ENCODE measurements around the gene FAM53B.

The FAM53B gene

DNA sequence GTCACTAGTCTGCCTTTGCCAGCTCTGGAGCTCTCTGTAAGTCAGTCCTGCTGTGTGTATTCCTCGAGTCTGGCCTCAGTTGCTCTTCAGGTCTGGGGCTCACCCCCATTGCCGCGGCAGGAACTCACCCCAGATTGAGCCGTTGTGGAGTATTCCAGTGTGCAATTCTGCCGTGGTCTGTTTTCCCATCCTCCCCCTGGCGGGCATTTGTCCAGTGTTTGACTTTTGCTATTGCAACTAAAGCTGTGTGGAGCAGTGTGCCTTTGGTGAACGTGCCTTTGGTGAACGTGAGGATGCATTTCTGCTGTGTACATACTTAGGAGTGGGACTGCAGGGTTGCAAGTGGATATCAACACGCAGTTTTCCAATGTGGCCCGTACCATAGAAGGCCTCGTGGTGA, 134.5 kb downstream of the FAM53B start:
- no peak for DNase-seq (ENCODE audit: low read depth)

DNA sequence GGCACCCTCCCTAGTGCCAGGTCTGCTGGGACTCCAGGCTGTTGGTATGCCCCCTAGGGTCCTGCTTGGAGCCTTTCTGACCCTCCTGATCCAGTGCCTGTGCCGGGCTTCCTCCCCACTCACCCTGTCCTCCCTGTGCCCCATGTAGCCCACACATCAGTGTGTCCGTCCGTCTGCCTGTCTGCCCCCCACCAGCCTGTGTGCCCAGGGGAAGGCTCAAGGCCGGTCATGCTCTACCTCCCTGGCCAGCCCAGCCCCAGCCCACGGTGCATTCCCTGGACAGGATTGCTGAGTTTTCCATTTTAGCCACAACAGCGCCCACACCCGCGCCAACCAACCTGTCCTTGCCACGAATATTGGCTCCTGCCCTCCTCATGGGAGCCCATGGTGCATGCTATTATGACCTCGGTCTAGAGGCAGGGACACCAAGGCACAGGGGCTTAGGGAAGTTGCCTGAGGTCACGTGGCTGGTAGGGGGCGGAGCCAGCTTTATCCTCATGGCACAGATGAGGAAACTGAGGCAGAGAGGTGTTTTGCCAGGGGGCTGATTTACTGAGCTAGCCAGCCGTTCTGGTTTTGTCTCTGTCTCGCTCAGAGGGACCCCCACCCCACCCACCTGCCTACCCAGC, 136.0 kb downstream of the FAM53B start:
- DNase-seq (ENCODE audit: low read depth) = no peak

DNA sequence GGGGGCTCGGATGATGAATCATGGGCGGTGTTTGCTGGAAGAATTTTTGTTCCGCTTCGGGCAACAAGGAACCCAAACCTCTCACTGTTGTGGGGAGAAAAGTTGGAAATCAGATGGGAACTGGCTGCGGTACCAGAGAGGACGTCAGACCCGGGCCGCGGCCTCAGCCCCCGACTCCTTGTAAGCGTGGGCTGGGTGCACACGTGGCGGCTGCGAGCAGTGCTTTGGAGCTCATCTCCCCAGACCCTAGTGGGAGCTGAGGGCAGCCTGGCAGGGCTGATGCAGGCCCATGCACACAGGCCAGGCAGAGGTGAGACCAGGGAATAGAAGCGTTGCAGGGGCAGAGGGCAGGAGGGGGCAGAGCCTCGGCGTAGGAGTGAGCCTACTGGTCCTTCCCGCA, 136.5 kb downstream of the FAM53B start:
- no peak for DNase-seq (ENCODE audit: low read depth)

DNA sequence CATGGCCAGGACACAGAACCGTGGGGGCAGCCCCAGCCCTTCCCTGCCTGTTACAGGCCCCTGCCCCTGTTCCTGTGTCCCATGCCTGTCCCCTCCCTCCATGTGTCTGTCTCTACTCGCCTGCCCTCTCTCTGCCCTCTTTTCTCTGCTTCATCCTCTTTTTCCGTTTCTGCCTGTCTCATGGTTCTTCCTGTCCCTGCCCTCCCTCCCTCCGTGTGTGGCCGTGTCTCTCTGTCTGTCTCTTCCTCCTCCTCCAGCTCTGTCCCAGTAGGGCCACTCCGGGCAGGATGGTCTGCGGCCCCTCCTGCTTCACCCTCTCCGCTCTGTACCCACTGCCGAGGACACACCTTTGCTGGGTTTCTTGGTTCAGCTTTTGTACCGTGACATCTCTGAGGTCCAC, 137.4 kb downstream of the FAM53B start:
- no peak for DNase-seq (ENCODE audit: low read depth)

DNA sequence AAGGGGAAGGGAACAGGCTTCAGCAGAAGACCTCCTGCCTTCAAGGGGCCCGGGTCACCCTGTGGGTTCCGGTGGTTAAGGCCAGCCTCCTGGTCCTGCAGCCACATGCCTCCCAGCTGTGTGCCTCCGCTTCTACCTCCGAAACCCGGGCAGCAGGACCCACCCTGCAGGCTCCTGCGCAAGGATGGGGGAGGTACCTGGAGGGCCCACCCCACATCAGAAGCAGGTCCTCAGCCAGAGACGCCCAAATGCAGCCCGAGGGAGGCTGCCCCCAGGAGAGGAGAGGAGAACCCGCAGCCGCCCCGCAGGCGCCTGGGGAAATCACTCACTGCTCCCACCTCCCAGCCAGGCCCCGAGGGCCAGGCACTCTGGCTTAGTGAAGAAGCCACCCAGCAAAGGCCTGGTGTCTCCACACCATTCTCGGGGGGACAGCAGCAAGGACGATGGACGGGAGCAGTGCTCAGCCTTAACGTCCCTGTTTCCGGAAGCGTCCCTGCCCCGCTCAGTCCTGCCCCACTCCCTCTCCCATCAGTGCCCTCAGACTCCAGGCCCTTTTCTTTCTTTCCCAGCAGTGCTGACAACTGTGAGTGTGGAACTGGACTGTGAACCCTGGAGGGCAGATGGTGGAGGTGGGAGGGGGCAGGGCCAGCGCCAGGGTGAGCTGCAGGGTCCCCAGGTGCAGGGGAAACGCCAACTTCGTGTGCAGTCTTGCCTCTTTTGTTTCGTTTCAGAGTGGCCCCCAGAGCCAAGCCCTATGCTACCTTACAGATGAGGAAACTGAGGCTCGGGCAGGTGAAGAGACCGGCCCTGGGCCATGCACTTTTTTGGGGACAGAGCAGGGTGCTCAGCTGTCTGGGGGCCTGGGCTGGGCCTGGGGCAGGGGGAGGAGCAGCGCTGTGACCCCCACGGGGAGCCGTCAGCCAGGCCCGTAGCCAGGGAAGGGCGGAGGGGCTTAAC, 138.0 kb downstream of the FAM53B start:
- no peak for DNase-seq (ENCODE audit: low read depth)

DNA sequence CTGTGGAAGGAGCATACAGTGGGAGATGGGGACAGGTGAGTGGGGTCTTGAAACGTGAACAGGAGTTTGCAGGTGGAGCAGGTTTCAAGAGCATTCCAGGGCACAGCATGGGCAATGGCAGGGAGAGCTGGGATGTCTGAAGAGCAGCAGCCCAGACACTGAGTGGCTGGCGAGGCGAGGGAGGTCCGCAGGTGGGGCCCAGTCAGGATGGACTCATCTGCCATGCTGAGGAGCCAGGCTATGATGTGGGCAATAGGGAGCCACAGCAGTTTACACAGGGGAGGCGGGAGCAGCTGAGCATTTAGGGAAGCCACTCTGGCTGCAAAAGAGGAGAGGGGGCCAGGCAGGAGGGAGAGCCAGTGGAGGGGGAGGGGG, 138.7 kb downstream of the FAM53B start:
- DNase-seq (ENCODE audit: low read depth) = no peak

DNA sequence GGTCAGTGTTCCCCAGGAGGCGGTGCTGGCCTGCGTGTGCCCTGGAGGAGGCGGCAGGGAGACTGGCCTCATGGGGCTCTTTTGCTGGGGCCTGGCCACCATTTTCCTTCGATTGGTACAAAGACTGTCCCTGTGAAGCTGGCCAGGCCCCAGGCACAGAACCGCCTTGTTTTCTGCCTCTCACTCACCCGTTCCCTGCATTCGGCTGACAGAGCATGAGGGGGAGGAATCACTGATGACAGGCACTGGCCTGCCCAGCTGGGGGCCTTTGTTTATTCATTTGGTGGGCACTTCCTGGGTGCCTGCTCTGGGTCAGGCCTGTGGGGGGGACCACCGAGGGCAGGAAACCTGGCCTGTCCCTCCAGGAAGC, 139.2 kb downstream of the FAM53B start:
- no peak for DNase-seq (ENCODE audit: low read depth)

DNA sequence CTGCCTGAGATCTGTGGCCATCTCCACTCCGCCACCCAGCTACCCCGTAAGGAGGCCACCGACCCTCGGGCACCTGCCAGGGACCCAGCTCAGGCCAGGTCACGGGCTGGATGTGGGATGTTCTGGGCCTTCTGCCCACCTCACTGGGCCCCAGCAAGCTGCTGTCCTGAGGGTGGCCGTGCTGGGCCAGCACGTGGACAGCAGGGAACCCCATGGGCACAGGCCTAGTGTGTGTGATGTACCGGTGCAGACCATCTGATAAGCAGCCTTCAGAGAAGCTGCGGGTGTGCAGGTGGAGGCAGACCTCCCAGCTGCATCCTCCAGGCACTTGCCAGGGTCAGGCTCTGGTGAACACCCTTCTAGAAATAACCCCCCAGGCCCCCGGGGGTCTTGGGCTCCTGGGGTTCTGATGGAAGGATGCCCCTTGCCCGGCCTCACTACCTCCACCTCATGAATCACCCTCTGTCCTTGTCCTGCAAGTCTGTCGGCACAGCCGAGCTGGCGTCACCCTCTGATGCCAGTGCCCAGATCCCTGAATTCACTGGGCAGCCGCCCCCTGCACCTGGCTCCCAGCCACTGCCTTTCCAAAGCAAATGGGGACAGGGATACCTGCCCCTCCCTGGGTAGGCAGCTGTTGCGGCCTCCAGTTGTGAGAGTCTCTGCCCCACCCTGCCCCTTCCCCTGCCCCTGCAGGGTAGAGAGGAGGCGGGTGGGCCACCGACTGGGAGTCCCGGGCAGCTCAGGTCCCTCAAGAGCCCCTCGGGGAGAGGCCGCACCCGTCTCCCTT, 139.8 kb downstream of the FAM53B start:
- DNase-seq (ENCODE audit: low read depth) = no peak

DNA sequence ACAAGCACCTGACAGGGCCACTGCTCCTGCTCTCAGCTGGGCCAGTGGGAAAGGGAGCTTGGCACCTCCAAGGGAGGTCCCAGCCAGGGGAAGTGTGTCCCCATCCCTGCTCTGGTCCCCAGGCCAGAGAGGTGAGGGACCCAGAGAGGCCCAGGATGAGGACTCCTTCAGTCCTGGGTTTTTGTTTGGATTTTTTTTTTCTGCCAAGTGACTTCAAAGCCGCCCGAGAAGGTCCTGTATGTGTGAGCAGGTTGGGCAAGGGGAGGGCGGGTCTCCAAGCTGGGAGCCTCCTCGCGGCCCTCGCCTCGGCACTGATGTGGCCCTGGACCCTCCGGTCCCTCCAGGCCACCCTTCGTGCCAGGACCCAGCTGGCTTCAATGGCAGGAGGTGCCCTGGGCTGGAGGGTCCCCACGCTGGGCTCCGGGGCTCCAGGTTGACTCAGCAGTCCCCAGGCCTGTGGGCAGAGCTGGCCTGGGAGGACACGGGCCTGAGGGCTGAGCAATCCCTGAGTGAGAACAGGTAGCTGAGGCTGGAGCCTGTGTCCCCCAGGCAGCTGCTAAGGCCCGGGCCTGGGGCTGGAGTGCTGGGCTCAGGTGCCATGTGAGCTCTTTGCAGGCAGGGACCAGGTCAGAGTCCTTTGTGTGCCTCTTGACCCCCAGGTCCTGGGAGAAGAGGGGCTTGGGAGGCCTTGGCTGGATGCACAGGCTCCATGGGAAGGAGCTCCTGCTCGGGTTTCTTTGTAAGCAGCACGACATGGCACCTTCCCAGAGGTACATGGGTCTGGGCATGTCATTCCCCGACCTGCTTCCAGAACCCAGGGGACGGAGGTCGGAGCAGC, 140.6 kb downstream of the FAM53B start:
- no peak for DNase-seq (ENCODE audit: low read depth)

DNA sequence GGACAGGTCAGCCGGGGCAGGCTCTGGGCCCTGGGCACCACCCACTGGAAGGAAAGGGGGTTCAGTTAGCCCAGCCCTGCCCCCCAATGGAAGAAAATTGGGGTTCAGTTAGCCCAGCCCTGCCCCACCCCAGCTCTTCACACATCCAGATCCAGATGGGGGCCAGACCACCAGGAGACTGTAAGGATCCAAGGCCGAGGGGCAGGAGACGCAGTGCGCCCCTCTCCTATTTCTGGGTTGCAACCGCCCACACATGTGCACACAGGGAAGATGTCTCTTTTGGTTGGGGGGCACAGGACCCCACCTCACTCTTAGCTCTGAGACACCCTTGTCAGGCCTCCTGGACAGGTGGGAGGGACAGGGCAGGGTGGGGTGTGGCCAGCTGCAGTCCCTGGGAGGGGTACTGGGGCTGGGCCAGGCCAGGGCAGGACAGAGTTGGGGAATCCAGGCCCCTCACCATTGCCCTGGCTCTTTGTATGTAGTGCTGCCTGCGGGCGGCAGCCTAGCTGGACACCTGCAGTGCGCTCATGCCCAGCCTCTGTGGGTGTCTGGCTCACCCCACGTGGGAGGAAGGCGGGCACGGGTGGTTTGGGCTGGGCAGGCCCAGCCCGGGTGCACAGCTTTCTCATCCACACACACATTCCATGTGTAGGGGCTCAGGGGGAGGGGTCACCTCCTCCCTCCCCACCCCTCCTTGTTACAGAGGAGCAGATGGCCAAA, 141.4 kb downstream of the FAM53B start:
- DNase-seq (ENCODE audit: low read depth) = no peak

DNA sequence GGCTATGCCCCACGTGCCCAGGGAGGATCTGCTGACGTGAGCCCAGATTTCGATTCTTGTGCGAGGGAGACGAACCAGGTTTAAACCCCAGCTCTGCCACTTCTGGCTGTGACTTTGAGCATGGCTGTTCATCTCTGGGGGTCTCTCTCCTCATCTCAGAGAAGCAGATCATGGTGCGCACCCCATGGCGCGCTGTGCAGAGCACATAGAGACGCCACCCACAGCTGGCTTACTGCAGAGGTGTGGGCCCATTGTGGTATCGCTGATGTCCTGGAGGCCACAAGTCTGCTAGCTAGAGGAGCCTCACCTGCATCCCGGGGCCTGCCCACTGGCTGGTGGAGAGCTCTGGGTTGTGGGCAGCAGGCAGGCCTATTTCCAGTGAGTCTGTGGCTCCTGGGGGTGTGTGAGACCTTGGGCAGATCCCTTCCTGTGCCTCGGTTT, 142.0 kb downstream of the FAM53B start:
- no peak for DNase-seq (ENCODE audit: low read depth)

DNA sequence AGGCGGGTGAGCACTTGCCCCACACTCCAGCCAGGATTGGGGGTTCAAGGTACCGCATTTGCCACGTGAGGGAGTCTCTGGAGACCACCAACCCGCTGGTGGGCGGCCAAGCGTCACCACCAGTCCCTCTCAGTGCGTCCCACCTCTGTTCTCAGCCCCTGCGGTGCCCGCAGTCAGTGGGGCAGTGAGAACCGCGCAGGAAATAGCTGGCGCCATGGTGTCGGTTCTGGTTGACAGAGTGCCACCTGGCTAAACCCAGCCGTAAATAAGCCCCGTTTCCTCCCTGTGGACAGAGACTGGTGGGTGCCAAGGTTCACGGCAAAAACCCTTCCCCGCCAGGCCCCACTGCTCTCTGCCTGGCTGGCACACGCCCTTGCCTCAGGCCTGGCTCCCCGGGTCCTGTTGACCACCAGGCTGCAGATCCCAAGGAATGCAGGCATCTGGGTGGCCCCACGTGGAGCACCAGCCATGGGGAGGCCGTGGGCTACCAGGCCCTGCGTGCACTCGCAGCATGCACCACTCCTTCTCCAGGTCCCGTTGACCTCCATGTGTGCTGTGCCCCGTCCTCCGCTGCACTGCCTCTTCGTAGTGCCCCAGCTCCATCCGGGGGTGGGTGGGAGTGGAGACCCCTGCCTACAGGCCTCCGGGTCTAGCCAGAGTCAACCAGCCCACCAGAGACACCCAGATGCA, 142.6 kb downstream of the FAM53B start:
- DNase-seq (ENCODE audit: low read depth) = no peak

DNA sequence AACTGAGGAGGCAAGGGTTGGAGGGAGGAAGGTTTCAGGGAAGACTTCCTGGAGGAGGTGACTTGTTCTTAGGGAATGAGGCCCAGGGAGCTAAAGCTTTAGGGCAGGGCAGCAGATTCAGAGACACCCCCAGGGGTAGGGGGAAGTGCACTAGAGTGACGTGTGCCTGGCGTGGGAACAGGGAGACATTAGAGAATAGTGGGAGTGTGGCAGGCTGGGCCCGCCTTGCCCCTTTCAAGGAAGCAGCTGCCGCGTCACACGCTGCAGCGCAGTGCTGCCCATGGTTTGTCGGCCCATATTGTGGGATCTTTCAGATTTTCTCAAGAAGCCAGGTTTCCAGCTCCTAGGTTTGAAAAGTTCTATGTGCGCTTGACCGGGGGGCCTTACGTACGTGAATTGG, 143.2 kb downstream of the FAM53B start:
- DNase-seq (ENCODE audit: low read depth) = no peak

DNA sequence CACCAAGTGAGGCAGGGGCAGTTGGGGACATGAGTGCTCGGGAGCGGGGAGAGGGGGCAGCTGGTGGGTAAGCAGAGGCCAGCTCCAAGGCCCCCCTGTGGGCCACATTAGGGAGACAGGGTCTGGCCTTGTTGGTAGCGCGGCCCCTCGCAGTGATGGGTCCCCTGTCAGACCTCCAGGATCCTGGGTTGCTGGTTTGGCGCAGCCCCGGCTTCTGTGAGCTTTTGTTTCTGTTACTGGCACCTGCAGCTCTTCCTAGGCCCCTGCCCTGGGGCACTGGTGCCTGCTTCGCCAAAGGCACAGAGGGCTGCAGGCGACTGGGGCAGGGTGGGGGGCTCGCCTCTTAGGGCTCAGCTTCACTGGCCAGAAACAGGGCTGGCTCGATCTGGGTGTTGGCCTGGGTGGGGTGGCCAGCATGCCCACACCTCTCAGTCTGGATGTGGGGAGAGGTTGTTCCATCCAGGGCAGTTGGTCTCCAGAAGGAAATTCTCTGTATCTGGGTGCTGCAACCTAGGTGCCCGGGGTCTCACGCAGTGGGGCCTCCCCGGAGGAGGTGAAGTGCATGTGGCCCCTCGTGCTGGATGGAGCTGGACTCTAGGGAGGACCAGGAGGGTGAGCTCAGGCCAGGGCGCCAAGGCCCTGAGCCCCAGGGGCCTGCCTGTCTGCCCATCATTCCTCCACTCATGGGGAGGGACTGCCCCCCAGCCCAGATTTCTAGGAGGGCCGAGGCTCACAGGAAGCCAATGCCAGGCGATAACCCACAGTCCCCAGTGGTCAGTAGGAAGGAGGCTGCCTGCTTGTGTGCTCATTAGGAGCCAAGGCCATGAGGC, 143.9 kb downstream of the FAM53B start:
- no peak for DNase-seq (ENCODE audit: low read depth)

DNA sequence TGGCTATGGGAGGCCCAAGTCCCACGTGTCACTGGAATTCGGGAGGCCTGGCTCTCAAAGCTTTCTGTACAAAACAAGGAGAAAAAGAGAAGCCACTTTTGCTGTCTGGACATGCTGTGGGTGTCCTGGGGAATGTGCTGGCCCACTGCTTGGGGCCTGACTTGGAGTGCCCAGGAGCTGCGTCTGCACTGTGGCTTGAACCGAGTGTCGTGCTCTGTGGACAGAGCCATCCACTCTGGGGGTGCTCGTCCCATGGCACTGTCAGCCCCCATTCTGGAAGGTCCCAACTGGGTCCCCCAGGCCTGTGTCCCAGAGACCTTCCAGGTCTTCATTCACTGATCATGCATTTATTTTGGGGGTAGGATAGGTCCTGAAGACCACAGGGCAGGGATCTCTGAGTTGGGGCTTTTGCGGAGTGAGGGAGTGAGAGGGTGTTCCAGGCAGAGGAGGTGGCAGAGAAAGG, 144.6 kb downstream of the FAM53B start:
- no peak for DNase-seq (ENCODE audit: low read depth)

DNA sequence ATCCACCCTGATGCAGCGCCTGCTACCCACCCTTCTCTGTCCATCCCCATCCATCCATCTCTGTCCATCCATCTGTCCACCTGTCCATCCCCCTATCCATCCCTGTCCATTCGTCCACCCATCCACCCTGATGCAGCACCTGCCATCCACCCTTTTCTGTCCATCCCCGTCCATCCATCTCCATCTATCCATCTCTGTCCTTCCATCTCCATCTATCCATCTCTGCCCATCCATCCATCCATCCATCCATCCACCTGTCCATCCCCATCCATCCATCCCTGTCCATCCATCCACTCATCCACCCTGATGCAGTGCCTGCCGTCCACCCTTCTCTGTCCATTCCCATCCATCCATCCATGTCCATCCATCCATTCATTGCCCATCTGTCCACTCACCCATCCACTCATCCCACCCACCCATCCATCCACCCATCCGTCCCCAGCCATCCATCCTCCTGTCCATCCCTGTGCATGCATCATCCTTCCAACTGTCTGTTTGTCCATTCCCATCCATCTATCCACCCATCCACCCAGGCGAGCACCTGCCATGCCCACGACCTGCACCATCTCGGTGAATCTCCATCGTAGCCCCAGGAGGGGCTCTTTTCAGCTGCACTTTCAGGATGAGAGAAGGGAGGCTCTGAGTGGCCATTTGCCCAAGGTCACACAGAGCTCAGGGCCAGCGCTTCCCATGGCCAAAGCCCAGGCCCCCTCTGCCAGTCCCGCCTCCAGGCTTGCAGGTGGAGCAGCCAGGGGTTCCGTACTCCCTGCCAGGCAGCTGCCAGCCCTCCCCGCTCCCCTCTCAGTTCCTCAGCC, 145.2 kb downstream of the FAM53B start:
- no peak for DNase-seq (ENCODE audit: low read depth)

DNA sequence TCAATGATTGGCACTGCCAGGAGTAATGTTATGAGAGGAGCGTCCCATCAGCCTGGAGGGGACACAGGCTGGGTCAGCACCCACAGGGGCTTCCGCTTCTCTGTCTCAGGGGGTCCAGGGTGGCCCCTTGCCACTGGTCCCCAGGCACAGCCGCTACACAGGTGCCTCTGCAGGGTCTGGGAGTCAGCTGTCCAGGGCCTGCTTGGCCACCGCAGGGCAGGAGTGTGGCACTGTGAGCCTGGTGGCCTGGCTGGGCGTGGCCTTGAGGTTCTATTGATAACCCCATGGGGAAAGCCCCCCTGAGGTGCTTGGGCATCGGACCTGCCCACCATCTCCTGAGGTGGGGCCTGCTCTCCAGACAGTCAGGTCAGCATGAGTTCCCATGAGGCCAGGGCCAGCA, 146.0 kb downstream of the FAM53B start:
- no peak for DNase-seq (ENCODE audit: low read depth)

DNA sequence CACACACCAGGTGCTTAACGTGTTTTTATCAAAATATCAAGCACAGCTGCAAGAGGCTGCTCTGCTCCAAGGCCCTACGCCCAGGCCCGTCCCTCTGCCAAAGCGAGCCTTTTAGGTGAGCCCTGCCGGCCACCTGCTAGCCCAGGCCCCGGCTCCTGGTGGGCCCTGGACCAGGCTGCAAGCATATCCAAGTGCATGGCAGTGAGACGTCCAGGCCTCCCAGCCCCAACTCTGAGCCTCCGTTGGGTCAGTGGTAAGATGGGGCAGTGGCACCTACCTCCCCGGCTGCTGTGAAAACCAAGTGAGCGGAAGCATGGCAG, 146.4 kb downstream of the FAM53B start:
- no peak for DNase-seq (ENCODE audit: low read depth)

Measured in activated T-helper 1 cell treated with Interleukin-2 at 50 U/mL for 16 hours (primary cell).